Lower lobe of right lung (tissue), 2 donors: ENCODE data around the gene SLC41A3. TPM values are rescaled to one million over a fixed set of nuclear protein-coding genes. Genes with fewer than 3 reads are reported as not detected.

ENCODE experiments used
- ATAC-seq, 2 donors: fragments of 200-7000 bp; cut with Tn5 transposase; one replicate each; pipeline ENCODE4 v1.9.1; 2020 to 2022; ENCODE audit warnings: mild to moderate bottlenecking in 2 of 2, moderate library complexity in 2 of 2
- DNase-seq: peaks from one replicate; pipeline ENCODE4 v3.0.0-alpha.2; 2020
- H3K27ac ChIP-seq: fragments of 200-600 bp; one replicate; pipeline ENCODE4 v1.8.0; 2022
- H3K27me3 ChIP-seq: fragments of 200-600 bp; one replicate; pipeline ENCODE4 v1.8.0; 2022; ENCODE audit warnings: low read depth
- H3K36me3 ChIP-seq: fragments of 200-600 bp; one replicate; pipeline ENCODE4 v1.8.0; 2022; ENCODE audit warnings: mild to moderate bottlenecking
- H3K4me1 ChIP-seq: fragments of 200-600 bp; one replicate; pipeline ENCODE4 v1.8.0; 2022
- H3K4me3 ChIP-seq: fragments of 200-600 bp; one replicate; pipeline ENCODE4 v1.8.0; 2022; ENCODE audit warnings: mild to moderate bottlenecking
- H3K9me3 ChIP-seq: fragments of 200-600 bp; one replicate; pipeline ENCODE4 v1.8.0; 2022
- intact Hi-C: fragments of 100-400 bp; cut with DNase I; formaldehyde crosslinking; loops from one replicate; pipeline ENCODE4 v1.11.0; 2022
- total RNA-seq: library from RNA; stranded (reverse); fragmentation: NEBNext Ultra II Directional; extraction: Animal tissue kit (Norgen Biotek cat#: 25700); gene quantifications from one replicate; pipeline ENCODE4 v1.2.1, GENCODE V29; 2021
- TF ChIP-seq, protein P1 (sequence below): fragments of 200-600 bp; IDR thresholded peaks from one replicate; pipeline ENCODE4 v1.8.0; 2022; ENCODE audit warnings: antibody characterized with exemption, mild to moderate bottlenecking
- donor health status: DM: no; HTN: yes; CAD: no; lungs with severe emphysema.

SLC41A3 gene
- total RNA-seq, 1 donor from 2014 or later, result 36.2 TPM

GRCh38 chr3:126057936-126058335, 26.0 kb downstream of the SLC41A3 start:
- DNase-seq, result no peak
- H3K4me1 ChIP-seq, result no peaks in the 10 kb centered on the region

DNA sequence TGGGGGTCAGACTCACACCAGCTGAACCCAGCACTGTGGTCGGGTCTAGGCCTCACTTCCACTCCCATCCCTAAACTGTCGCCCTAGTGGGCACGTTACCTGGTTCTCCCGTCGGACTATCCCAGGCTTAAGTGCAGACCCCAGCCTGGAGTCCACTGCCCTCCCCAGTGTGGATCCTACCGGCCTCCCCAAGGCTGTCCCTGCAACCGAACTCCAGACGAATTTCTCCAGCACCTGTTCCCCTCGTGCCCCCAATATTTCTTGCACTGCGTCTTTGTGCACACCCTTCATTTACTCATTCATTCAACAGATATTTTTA, 26.5 kb downstream of the SLC41A3 start:
- no peaks in the 10 kb centered on the region for H3K9me3 ChIP-seq
- TF ChIP-seq, protein P1, sequence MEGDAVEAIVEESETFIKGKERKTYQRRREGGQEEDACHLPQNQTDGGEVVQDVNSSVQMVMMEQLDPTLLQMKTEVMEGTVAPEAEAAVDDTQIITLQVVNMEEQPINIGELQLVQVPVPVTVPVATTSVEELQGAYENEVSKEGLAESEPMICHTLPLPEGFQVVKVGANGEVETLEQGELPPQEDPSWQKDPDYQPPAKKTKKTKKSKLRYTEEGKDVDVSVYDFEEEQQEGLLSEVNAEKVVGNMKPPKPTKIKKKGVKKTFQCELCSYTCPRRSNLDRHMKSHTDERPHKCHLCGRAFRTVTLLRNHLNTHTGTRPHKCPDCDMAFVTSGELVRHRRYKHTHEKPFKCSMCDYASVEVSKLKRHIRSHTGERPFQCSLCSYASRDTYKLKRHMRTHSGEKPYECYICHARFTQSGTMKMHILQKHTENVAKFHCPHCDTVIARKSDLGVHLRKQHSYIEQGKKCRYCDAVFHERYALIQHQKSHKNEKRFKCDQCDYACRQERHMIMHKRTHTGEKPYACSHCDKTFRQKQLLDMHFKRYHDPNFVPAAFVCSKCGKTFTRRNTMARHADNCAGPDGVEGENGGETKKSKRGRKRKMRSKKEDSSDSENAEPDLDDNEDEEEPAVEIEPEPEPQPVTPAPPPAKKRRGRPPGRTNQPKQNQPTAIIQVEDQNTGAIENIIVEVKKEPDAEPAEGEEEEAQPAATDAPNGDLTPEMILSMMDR, result no peak
- H3K27me3 ChIP-seq, result no peaks in the 10 kb centered on the region
- no peak overlapping the region for H3K4me3 ChIP-seq
- no peak for DNase-seq
- intact Hi-C loops, result no loop called here
- ATAC-seq, result no peak
- H3K27ac ChIP-seq, result no peak overlapping the region
- H3K36me3 ChIP-seq, result peaks cover 4% of the 10 kb centered on the region
- H3K4me1 ChIP-seq, result no peaks in the 10 kb centered on the region

More at GRCh38 chr3:126057936-126058335, 26.0 kb downstream of the SLC41A3 start:
- Histone ChIP-seq H3K9me3 (no peaks in the 10 kb centered on the region), H3K27me3 (no peaks in the 10 kb centered on the region), H3K4me3 (no peak overlapping the region), H3K36me3 (peaks cover 4% of the 10 kb centered on the region), H3K27ac (no peak overlapping the region)
- TF ChIP-seq, protein P1, result no peak
- intact Hi-C loops, result no loop called here
- ATAC-seq, result no peak

DNA sequence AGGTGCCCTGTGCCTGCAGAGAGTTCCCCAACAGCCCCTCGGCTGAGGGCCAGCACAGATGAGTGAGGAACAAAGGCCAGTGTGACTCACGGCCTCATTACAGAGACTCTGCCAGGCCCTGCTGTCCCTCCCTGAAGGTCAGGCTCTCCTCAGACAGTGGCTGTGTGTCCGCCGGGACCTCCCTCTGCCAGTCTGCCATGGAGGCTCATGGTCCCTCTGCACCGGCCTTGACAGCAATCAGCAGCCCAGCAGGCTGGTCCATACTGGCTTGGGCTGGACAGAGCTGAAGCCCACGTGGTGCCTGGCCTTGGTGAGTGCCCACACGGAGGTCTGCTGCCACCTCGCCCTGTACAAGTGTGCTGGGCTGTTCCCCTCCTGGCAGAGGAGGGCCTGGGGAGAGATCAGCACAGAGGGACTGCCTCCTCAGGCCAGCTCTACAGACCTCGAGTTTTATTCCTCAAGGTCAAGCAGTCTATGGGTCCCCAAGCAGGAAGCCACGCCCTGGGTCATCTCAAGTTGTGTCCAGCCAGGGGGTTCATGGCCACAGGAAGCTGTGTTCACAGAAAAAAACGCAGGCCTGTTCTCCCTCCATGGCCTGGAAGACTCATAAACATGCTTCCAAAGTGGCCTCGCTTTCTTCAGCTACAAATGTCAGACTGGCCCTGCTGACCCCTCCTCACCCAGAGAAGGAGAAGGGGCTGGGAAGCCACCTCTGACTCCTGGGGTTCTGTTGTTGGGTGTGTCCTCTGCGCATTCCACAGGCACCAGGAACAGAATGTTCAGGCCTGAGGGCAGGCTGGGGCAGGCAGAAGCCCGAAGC, 27.0 kb downstream of the SLC41A3 start:
- TF ChIP-seq, protein P1, result no peak
- no peak for ATAC-seq
- no peaks in the 10 kb centered on the region for H3K4me1 ChIP-seq
- DNase-seq, result no peak
- no peak overlapping the region for H3K27ac ChIP-seq
- H3K9me3 ChIP-seq, result no peaks in the 10 kb centered on the region
- no peaks in the 10 kb centered on the region for H3K27me3 ChIP-seq
- peaks cover 4% of the 10 kb centered on the region for H3K36me3 ChIP-seq
- H3K4me3 ChIP-seq, result no peak overlapping the region
- intact Hi-C loops, result no loop called here

DNA sequence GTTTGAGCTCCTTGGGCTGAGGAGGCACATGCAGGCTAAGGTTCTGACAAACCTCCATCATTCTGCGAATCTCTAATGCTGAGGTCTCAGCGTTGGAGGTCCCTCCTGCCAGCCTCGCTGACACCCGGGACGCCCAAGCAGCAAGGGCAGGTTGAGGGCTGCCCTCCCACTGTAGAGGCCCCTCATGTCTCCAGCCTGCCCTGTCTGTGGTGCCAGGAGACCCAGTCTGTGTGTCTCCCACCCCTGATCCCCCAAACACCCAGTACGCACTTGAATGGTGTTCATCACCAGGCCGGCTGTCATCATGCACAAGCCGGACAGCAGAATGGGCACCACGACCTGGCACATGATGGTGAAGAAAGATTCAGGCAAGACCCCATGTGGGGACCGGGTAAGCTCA, 27.8 kb downstream of the SLC41A3 start:
- H3K9me3 ChIP-seq, result no peaks in the 10 kb centered on the region
- peaks cover 4% of the 10 kb centered on the region for H3K36me3 ChIP-seq
- H3K4me1 ChIP-seq, result no peaks in the 10 kb centered on the region
- TF ChIP-seq, protein P1, result no peak
- ATAC-seq (no peak), DNase-seq (no peak)
- no peaks in the 10 kb centered on the region for H3K27me3 ChIP-seq
- no peak overlapping the region for H3K4me3 ChIP-seq
- no peak overlapping the region for H3K27ac ChIP-seq
- intact Hi-C loops, result no loop called here

DNA sequence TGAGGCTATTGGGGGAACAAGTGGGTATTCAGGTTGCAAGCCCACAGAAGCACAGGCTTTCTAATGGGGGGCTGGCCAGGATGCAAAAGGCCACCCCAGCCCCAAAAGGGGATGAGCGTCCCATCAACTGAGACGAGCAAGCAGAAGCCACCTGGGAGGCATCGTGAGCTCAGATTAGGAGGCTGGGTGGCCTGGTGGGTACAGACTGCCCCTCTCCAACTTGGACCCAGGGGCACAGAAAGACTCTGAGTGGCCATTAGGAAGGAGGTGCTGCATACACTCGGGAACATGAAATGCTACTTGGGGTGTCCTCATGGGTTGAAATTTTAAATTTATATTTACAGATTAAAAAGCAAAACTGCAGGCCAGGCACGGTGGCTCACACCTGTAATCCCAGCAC, 29.1 kb downstream of the SLC41A3 start:
- TF ChIP-seq, protein P1, result no peak
- intact Hi-C loops, result no loop called here
- peaks cover 4% of the 10 kb centered on the region for H3K36me3 ChIP-seq

More for the DNA sequence above, 29.1 kb downstream of the SLC41A3 start:
- no peak for DNase-seq
- H3K4me1 ChIP-seq, result no peaks in the 10 kb centered on the region
- no peaks in the 10 kb centered on the region for H3K9me3 ChIP-seq
- no peak for ATAC-seq
- no peak overlapping the region for H3K4me3 ChIP-seq
- no peaks in the 10 kb centered on the region for H3K27me3 ChIP-seq
- no peak overlapping the region for H3K27ac ChIP-seq
